ENCODE measurements around the gene MAGI2.
A peak's percentile ranks its signal among the peaks of the same experiment; 100 is the strongest.
"Not testable (repeated sequence)": the region's sequence is repeated elsewhere in the genome, so short reads cannot be mapped to it uniquely, and the experiment has no call there.

Gene MAGI2

DNA sequence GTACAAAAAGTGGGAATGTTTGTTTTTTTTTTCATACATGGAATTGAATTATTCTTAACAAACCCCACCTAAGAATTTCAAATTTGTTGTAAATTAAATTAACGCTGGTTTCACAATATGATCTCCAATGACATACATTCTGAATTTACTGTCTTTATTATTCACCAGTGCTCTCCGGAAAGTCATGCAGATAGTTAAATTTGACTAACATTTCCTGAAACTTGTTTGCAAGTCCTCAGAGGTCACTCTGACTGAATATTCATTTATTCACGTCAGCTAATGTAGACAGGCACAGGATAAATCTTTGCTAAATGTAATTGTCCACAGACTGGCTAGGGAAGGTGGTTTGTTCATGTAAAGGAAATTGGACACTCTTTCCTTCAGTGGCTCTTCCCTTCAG is 924.5 kb downstream of the MAGI2 start:
- no peak overlapping the region for H3K4me3 ChIP-seq (ENCODE audit: low read depth, low read length)
- TF ChIP-seq, protein P1, sequence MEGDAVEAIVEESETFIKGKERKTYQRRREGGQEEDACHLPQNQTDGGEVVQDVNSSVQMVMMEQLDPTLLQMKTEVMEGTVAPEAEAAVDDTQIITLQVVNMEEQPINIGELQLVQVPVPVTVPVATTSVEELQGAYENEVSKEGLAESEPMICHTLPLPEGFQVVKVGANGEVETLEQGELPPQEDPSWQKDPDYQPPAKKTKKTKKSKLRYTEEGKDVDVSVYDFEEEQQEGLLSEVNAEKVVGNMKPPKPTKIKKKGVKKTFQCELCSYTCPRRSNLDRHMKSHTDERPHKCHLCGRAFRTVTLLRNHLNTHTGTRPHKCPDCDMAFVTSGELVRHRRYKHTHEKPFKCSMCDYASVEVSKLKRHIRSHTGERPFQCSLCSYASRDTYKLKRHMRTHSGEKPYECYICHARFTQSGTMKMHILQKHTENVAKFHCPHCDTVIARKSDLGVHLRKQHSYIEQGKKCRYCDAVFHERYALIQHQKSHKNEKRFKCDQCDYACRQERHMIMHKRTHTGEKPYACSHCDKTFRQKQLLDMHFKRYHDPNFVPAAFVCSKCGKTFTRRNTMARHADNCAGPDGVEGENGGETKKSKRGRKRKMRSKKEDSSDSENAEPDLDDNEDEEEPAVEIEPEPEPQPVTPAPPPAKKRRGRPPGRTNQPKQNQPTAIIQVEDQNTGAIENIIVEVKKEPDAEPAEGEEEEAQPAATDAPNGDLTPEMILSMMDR (IDR thresholded peaks at IDR 0.05; ENCODE audit: low read depth, low read length, missing control alignments): no peak
- in situ Hi-C loops (cut with HindIII; ENCODE audit: low pct_ligation_motif_present, low sequenced_read_pairs): no loop called here
- peak overlapping the region; percentile 86 for H3K27ac ChIP-seq
- H3K36me3 ChIP-seq (replicated peaks): no peaks in the 10 kb centered on the region
- no peaks in the 10 kb centered on the region for H3K27me3 ChIP-seq (replicated peaks)
- DNase-seq: peak; percentile 18

DNA sequence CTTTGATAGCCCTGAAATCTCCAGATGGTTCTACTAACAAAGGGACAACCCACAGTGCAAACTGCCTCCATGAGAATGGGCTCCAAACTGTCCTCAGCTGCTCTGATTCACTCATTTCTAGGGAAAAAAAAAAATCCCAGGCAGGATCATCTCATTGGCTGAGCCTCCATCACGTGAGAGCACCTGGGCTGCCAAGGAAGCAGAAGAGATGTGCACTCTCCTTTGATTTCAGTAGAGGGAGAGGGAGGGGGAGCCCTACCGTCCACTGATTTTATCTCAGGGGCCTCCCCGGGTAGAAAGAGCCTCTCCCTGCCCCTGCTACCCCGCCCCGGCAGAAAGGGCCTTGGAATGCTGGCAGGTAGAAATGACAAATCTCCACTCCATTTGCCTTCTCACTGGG is 929.5 kb downstream of the MAGI2 start:
- Histone ChIP-seq H3K27me3 (replicated peaks) (no peaks in the 10 kb centered on the region), H3K27ac (no peak overlapping the region), H3K36me3 (replicated peaks) (no peaks in the 10 kb centered on the region), H3K4me3 (ENCODE audit: low read depth, low read length) (no peak overlapping the region)
- no peak for DNase-seq
- in situ Hi-C loops (cut with HindIII; ENCODE audit: low pct_ligation_motif_present, low sequenced_read_pairs): no loop called here
- TF ChIP-seq, protein P1 (IDR thresholded peaks at IDR 0.05; ENCODE audit: low read depth, low read length, missing control alignments): no peak

DNA sequence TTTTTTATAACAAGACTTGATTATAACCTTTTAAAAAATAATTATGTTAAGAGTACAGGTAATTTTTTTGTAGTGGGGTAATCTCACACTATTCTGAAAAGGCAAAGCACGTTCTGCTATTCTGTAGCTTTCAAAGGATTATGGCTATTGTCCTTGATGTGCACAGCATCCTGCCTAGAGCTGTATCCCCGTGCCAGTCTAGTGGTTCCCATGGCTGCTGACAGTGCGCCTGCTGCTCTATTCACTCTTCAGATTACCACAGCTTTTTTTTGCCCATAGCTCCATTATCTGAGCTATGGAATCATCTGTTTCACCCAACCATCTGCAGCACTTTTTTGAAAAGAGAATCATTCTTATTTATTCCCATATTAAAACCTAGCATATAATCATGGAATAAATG is 931.5 kb downstream of the MAGI2 start:
- H3K27me3 ChIP-seq (replicated peaks): no peaks in the 10 kb centered on the region

DNA sequence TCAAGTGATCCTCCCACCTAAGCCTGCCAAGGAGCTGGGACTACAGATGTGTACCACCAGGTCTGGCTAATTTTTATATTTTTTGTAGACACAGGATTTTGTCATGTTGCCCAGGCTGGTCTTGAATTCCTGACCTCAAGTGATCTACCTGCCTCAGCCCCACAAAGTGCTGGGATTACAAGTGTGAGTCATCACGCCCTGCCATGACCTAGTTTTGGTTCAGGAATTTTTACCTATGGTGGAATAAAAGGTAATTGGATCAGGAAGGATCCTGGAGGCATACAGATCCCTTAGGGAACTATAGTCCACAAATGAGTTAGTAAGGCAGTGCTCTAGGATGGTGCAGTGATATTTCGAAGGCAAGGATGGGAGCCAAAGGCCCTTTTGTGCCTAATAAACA is 937.0 kb downstream of the MAGI2 start:
- Histone ChIP-seq H3K4me3 (ENCODE audit: low read depth, low read length) (no peak overlapping the region), H3K27me3 (replicated peaks) (no peaks in the 10 kb centered on the region), H3K27ac (no peak overlapping the region), H3K36me3 (replicated peaks) (no peaks in the 10 kb centered on the region)
- in situ Hi-C loops (cut with HindIII; ENCODE audit: low pct_ligation_motif_present, low sequenced_read_pairs): no loop called here
- no peak for DNase-seq
- TF ChIP-seq, protein P1 (IDR thresholded peaks at IDR 0.05; ENCODE audit: low read depth, low read length, missing control alignments): no peak

More for the DNA sequence above, 931.5 kb downstream of the MAGI2 start:
- H3K4me3 ChIP-seq (ENCODE audit: low read depth, low read length): no peak overlapping the region
- H3K27ac ChIP-seq: no peak overlapping the region
- in situ Hi-C loops (cut with HindIII; ENCODE audit: low pct_ligation_motif_present, low sequenced_read_pairs): no loop called here
- no peak for DNase-seq
- TF ChIP-seq, protein P1 (IDR thresholded peaks at IDR 0.05; ENCODE audit: low read depth, low read length, missing control alignments): no peak
- no peaks in the 10 kb centered on the region for H3K36me3 ChIP-seq (replicated peaks)

DNA sequence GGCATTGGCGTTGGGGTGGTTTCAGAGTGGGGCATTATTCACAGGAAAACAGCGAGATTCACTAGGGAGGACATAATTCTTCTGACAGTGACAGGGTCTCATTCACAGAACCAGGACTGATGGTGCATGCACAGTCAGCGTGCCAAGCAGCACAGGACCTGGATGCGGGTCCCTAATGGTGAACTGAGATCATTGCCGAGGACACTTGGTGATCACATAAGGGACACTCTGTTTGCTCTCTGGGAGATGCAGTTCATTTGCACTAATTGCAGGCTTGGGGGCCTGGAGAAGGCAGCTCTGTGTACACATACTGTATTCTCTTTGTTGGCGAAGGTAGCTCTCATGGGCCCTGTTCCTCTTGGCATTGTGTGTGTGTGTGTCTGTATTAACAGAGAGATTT is 938.8 kb downstream of the MAGI2 start:
- in situ Hi-C loops (cut with HindIII; ENCODE audit: low pct_ligation_motif_present, low sequenced_read_pairs): no loop called here
- H3K4me3 ChIP-seq (ENCODE audit: low read depth, low read length): no peak overlapping the region
- no peak overlapping the region for H3K27ac ChIP-seq
- H3K27me3 ChIP-seq (replicated peaks): no peaks in the 10 kb centered on the region
- no peaks in the 10 kb centered on the region for H3K36me3 ChIP-seq (replicated peaks)
- no peak for DNase-seq
- TF ChIP-seq, protein P1 (IDR thresholded peaks at IDR 0.05; ENCODE audit: low read depth, low read length, missing control alignments): no peak

DNA sequence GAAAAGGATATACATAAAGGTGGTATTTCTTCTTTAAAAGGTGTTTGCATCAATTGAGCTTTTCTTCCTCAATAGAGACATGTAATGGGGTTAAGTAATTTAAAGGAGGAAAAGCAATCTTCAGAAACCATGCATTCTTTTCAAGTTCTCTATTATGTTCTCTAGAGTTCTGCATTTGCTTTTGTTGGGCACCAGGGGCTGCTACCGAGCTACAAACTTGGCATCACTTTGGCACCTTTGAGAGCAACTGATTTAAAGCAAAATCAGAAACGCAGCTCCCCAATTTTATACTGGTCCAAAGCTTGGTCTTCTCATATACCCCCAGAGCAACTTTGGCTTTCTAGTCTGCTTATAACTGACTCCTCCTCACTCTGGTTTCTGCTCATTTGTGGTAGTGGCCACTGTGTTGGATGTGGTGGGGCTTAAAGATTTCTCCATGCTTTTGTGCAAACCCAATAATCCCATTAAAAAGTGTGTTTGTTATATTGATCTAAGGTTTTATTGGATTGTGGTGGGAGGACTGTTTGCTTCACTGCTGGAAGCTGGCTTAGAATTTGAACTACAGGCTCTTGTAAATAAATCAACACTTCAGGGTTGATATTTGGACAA is 942.8 kb downstream of the MAGI2 start:
- Histone ChIP-seq H3K27me3 (replicated peaks) (no peaks in the 10 kb centered on the region), H3K4me3 (ENCODE audit: low read depth, low read length) (no peak overlapping the region), H3K36me3 (replicated peaks) (no peaks in the 10 kb centered on the region), H3K27ac (no peak overlapping the region)
- in situ Hi-C loops (cut with HindIII; ENCODE audit: low pct_ligation_motif_present, low sequenced_read_pairs): no loop called here
- DNase-seq: peak; percentile 27
- TF ChIP-seq, protein P1 (IDR thresholded peaks at IDR 0.05; ENCODE audit: low read depth, low read length, missing control alignments): peak; percentile 90

DNA sequence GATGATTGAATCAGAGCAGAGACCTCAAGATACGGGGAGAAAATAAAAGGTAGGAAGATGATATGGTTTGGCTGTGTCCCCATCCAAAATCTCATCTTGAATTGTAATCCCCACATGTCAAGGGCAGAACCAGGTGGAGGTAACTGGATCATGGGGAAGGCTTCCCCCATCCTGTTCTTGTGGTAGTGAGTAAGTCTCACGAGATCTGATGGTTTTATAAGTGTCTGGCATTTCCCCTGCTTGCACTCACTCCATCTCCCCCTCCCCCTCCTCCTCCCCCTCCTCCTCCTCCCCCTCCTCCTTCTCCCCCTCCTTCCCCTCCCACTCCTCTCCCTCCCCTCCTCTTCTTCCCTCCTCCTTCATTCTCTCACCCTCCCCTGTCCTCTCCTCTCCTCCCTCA is 950.2 kb downstream of the MAGI2 start:
- H3K36me3 ChIP-seq (replicated peaks); H3K27ac ChIP-seq; in situ Hi-C loops (cut with HindIII; ENCODE audit: low pct_ligation_motif_present, low sequenced_read_pairs); H3K27me3 ChIP-seq (replicated peaks); H3K4me3 ChIP-seq (ENCODE audit: low read depth, low read length); DNase-seq: not testable (repeated sequence)
